NCI-H1694 treated with DMSO at 0.1 percent for 48 hours (cell line): Measurements from ENCODE around the gene PAPPA2.

Source experiments
- DNase-seq: peaks from one replicate; lab custom pipeline; 2025; lab: John Stamatoyannopoulos, UW

PAPPA2 gene

GRCh38 chr1:176857632-176858031 is 394.7 kb downstream of the PAPPA2 start:
- no peak for DNase-seq

DNA sequence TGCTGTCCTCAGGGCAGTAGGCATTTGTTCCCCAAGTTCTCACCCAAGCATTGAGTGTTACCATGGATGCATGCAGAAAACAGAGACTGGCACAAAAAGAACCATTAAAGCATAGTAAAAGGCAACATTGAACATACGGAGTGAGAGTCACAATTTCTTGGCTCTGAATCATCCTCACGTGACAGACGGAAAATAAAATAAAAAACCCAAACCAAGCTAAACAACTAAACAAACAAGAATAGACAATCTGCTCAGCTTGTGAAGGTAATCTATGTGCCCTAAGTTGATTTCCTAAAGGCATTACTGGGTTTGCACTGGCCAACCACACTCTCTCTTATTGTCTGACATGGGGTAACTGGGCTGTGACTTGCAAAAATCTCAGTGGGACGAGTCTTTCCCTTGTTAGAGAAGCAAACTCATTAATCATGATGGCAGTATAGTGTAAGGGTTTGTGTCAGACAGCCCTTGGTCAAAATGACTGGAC is 395.5 kb downstream of the PAPPA2 start:
- DNase-seq = peak; percentile 54

GRCh38 chr1:176863613-176864012 is 400.6 kb downstream of the PAPPA2 start:
- DNase-seq = no peak

DNA sequence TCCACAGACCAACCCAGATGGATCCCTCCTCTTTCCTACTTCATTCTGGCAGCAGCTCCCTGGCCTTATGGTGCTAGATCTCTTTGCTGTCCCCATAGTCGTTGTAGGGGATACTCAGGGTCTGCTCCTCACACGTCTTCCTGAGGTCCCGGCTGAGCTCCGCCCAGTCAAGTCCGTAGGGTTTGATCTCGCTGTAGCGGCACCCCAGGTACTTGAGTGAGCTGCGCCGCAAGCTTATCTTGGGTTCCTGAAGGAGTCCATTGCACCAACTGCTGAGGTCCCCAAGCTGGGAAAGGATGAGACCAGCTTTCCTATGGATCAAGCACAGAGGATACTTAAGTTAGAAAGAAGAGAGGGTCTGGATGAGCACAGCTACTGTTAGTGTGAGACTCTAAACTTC is 401.2 kb downstream of the PAPPA2 start:
- DNase-seq = no peak

- DNase-seq = no peak
Observed at GRCh38 chr1:176866011-176866714, 403.2 kb downstream of the PAPPA2 start.

DNA sequence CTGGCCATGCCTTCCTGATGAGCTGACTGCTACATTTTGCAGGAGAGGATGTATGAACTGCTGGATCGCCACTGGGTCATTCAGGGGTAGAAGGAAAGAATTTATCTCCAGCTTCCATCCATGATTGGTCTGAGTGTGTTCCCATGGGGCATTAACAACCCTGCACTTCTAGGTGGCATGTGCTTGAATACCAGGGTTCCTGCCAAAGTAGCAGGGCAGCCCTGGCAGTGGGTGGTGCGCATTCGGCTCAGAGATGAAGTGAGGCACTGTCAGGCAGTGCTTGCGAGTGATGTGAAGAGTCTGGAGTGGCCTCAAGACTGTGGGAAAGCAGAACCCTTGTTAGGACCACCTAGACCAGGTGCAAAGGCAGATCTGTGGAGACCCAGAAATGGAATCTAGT is 406.6 kb downstream of the PAPPA2 start:
- DNase-seq = no peak

- no peak for DNase-seq
Observed at GRCh38 chr1:176876966-176877515, 414.1 kb downstream of the PAPPA2 start.

GRCh38 chr1:176877557-176877956 is 414.6 kb downstream of the PAPPA2 start:
- DNase-seq = no peak

DNA sequence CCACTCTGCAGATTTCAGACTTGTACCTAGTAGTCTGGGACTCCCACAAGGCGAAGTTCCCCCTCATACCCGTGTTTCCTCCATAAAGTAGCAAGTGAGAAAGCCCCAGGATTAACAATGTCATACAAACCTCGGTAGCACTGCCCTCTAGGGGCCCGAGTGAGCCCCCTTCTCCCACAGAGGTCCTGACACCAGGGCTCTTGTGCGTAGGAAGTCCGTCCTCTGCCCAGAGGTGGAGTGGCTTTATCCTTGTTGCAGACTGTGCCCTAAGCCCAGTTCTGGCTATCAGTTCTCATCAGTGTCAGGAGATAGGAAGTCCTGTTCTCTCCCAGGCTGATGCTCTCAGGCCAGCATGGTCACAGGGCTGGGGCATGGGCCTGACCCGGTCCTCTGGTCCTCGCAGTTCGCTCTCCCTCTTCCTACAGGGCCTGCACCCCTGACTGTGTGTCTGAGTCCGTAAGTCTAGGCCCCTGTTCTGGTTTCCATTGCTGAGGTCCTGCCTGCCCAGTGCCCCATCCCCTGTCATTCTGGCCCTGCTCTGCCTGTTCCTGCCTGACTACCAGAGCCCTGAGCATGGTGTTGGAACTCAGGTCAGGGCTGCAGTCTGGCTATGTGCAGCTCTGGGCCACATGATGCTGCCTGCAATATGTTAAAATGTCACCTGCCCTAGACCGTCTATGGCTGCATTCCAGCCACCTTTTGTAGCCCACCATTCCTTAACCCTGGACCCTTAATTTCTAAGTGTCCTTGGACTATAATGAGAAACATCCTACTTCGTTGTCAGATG is 416.0 kb downstream of the PAPPA2 start:
- no peak for DNase-seq

- DNase-seq = no peak
Observed at GRCh38 chr1:176879784-176880620, 417.0 kb downstream of the PAPPA2 start.

DNA sequence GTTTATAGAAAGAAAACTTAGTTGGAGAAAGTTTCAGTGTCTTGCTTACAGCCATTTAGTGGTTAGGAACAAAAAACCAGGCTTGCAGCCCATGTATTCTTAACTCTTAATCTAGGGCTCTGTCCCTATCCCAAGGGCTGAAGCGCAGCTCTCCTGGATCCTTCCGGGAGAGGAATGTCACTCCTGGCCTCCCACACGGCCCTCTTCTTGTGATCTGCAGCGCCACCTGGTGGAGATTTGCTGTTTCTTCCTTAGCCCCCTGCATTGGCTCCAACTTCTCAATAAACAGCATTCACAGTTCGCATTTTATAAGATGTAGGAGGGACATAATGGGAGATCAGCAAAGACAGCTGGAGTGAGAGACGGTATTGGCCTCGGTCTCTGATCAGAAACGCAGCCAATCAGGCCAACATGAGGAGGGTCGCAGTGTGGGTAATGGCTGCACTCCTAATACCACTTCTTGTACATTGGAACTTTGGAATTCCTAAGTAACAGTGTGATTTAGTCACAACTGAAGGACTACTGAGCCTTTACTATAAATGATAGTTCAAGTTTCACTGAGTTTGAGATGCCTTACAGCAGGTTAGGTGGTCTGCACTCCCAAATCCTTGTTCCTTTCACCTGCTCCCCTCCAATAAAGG is 418.1 kb downstream of the PAPPA2 start:
- peak; percentile 65 for DNase-seq

- DNase-seq = no peak
Observed at GRCh38 chr1:176884286-176884685, 421.3 kb downstream of the PAPPA2 start.

- DNase-seq = no peak
Observed at GRCh38 chr1:176884911-176885310, 421.9 kb downstream of the PAPPA2 start.

DNA sequence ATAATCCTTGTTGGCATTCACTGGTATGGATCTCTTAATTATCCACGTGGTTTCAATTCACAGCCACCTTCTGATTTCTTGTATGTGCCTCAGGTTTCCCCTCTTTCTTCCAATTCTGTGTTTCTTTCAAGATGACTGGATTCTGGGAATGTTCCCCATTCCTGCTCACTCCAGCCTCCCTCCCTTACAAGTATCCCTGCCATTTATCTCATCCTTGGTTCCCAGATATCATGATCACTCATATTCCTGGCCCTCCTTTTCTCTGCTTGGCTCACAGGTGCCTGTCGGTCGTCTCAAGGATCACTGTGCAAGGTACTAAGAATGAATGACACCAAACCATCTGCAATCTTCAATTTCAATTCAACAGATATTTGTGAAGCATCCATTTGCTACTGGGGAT is 422.4 kb downstream of the PAPPA2 start:
- DNase-seq = no peak

GRCh38 chr1:176885751-176886150 is 422.8 kb downstream of the PAPPA2 start:
- DNase-seq = no peak

DNA sequence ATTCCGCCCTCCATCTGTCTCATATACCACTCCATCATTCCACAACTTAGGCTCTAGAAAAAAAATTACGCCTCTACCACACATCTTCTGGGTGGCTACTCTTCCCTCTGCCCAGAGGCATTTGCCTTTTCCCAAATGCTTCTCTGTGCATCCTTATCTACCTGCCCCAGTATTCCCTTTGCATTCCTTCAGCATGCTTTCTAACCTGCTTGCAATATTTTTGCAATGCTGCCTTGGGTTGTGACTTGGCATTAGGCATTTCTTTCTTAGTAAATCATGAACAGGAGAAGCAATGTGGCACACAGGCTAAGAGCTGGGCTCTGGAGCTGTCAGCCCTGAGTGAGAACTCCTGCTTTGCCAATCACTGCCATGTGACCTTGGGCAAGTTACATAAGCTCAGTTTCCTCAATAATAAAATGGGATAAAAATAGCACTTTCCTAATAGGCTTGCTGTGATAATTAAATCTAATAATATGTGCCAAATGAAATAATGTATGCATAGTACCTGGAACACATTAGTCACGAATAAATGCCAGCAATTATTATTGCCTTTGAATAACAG is 425.6 kb downstream of the PAPPA2 start:
- no peak for DNase-seq

GRCh38 chr1:176893625-176894352 is 430.8 kb downstream of the PAPPA2 start:
- no peak for DNase-seq

DNA sequence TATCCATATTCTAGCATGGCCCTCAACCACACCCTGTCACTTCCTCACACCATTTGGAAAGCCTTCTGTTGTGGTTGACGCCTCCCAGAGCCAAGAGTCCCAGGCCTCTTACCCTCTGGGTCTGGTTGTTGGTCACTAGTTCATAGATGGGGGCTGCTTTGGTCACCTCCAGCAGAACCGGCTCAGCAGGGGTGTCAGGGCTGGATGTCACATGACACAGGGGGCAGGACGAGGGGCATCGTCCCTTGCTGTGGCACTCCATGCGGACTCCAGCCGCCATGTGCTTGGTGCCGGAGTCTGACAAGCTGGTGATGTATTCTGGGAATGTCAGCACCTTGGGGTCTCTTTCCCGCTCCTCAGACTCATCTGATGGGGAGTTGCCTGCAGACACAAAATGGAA is 431.5 kb downstream of the PAPPA2 start:
- no peak for DNase-seq
